GM21723 (cell line): ENCODE results near the gene DHRS9.
"Not testable (repeated sequence)": the region's sequence is repeated elsewhere in the genome, so short reads cannot be mapped to it uniquely, and the experiment has no call there.

ENCODE experiments used
- ATAC-seq: cut with Tn5 transposase; IDR thresholded peaks from one replicate; pipeline ENCODE4 v1.9.1; 2021; ENCODE audit warnings: mild to moderate bottlenecking, moderate library complexity; ENCODE audit not compliant: unreplicated experiment

The DHRS9 gene

GRCh38 chr2:169069341-169069740 is at the start of gene DHRS9:
Gene DHRS9 (plus strand): TSS chr2:169069563. CDS start chr2:169081582, 12,019 bp downstream.
- ATAC-seq, result no peak

GRCh38 chr2:169023161-169023560 is 46.2 kb upstream of the DHRS9 start:
- ATAC-seq, result no peak

GRCh38 chr2:169026056-169026455 is 43.3 kb upstream of the DHRS9 start:
- no peak for ATAC-seq

- no peak for ATAC-seq
Measured at GRCh38 chr2:169027234-169027633, 42.1 kb upstream of the DHRS9 start.

GRCh38 chr2:169029341-169029740 is 40.0 kb upstream of the DHRS9 start:
- no peak for ATAC-seq

- no peak for ATAC-seq
Measured at GRCh38 chr2:169031202-169031601, 38.2 kb upstream of the DHRS9 start, which contains the start of gene ABCB11. Gene ABCB11 (minus strand): TSS chr2:169031324. CDS start chr2:169018125, 13,199 bp downstream.

GRCh38 chr2:169034256-169034655 is 35.1 kb upstream of the DHRS9 start:
- no peak for ATAC-seq

- ATAC-seq, result no peak
Measured at GRCh38 chr2:169034984-169035544, 34.3 kb upstream of the DHRS9 start.

GRCh38 chr2:169035887-169036286 is 33.5 kb upstream of the DHRS9 start:
- no peak for ATAC-seq

GRCh38 chr2:169036736-169037440 is 32.5 kb upstream of the DHRS9 start:
- ATAC-seq, result no peak

- ATAC-seq, result peak; percentile 67
Measured at GRCh38 chr2:169038338-169038757, 31.0 kb upstream of the DHRS9 start.

GRCh38 chr2:169039702-169040101 is 29.7 kb upstream of the DHRS9 start:
- ATAC-seq, result peak; percentile 41

GRCh38 chr2:169041594-169041993 is 27.8 kb upstream of the DHRS9 start:
- no peak for ATAC-seq

GRCh38 chr2:169042856-169043255 is 26.5 kb upstream of the DHRS9 start:
- ATAC-seq, result no peak

- ATAC-seq, result no peak
Measured at GRCh38 chr2:169046440-169047151, 22.8 kb upstream of the DHRS9 start.

GRCh38 chr2:169047256-169048250 is 21.8 kb upstream of the DHRS9 start:
- ATAC-seq, result no peak

- no peak for ATAC-seq
Measured at GRCh38 chr2:169049142-169049541, 20.2 kb upstream of the DHRS9 start.

- ATAC-seq, result no peak
Measured at GRCh38 chr2:169050476-169051240, 18.7 kb upstream of the DHRS9 start.

GRCh38 chr2:169054575-169054974 is 14.8 kb upstream of the DHRS9 start:
- ATAC-seq, result not testable (repeated sequence)

GRCh38 chr2:169064199-169064598 is 5.2 kb upstream of the DHRS9 start:
- ATAC-seq, result not testable (repeated sequence)
